Esophagus muscularis mucosa (tissue), 4 donors: Measurements from ENCODE around the gene SLC4A5. TPM values are rescaled to one million over a fixed set of nuclear protein-coding genes. Genes with fewer than 3 reads are reported as not detected.
A peak's percentile ranks its signal among the peaks of the same experiment; 100 is the strongest.

ENCODE experiments used
- DNase-seq: peaks from one replicate; pipeline ENCODE4 v3.0.0-alpha.2; 2017; ENCODE audit errors: extremely low spot score
- H3K27ac ChIP-seq, 4 donors: fragments of 200-600 bp; sonication (generic); replicated peaks in 1 of 4; 1 replicate in 3 of 4; 2 replicates in 1 of 4; pipeline ENCODE4 v1.5.1; 2016 to 2019; ENCODE audit warnings: mild to moderate bottlenecking in 1 of 4
- H3K27me3 ChIP-seq, 4 donors: fragments of 200-600 bp; sonication (generic); one replicate each; pipeline versions ENCODE4 v1.5.1 to v1.6.0; 2016 to 2019
- H3K36me3 ChIP-seq, 4 donors: fragments of 200-600 bp; sonication (generic); one replicate each; pipeline ENCODE4 v1.5.1; 2016 to 2019
- H3K4me1 ChIP-seq, 4 donors: fragments of 200-600 bp; sonication (generic); one replicate each; pipeline ENCODE4 v1.5.1; 2016 to 2019
- H3K4me3 ChIP-seq, 4 donors: fragments of 200-600 bp; sonication (generic); 1 replicate in 2 of 4; 2 replicates in 2 of 4; pipeline ENCODE4 v1.5.1; 2016 to 2019; ENCODE audit warnings: mild to moderate bottlenecking in 4 of 4, moderate library complexity in 1 of 4
- H3K9me3 ChIP-seq, 4 donors: fragments of 200-600 bp; sonication (generic); 1 replicate in 3 of 4; 2 replicates in 1 of 4; pipeline ENCODE4 v1.5.1; 2016 to 2019
- EP300 ChIP-seq: sonication (generic); formaldehyde crosslinking; IDR thresholded peaks from one replicate; pipeline ENCODE4 v1.6.1; 2017; ENCODE audit warnings: antibody characterized with exemption
- POLR2A ChIP-seq: fragments of 450-650 bp; IDR thresholded peaks from one replicate; pipeline ENCODE4 v1.6.1; 2017; ENCODE audit warnings: antibody characterized with exemption, moderate library complexity, mild to moderate bottlenecking, low read depth
- POLR2AphosphoS5 ChIP-seq, 2 donors: sonication (generic); formaldehyde crosslinking; IDR thresholded peaks; one replicate each; pipeline ENCODE4 v1.6.1; 2017; ENCODE audit warnings: antibody characterized with exemption in 2 of 2
- WGBS: methylation state at CpG from one replicate; pipeline ENCODE4 v1.1.5; 2018; 5-methylcytosine and 5-hydroxymethylcytosine counted together
- intact Hi-C: fragments of 100-400 bp; cut with DNase I; formaldehyde crosslinking; loops from one replicate; pipeline ENCODE4 v1.15.1; 2023
- total RNA-seq, 4 donors: library from RNA; depleted of rRNA; stranded (reverse); fragments of >200 nt; gene quantifications; one replicate each; pipeline versions ENCODE4 v1.1.0 to v1.2.1, GENCODE V29; 2016
- TF ChIP-seq, protein P1 (sequence below), 3 experiments: fragments of 200-600 bp in 2 of 3; fragments of 450-650 bp in 1 of 3; sonication (generic) in 2 of 3; IDR thresholded peaks; one replicate each; pipeline ENCODE4 v1.5.1; 2017 to 2019; ENCODE audit warnings: antibody characterized with exemption in 3 of 3, mild to moderate bottlenecking in 2 of 3, moderate library complexity in 1 of 3

SLC4A5 gene
- total RNA-seq, 4 donors from 2014 or later = 0.50 to 1.8 (median 1.4) TPM

DNA sequence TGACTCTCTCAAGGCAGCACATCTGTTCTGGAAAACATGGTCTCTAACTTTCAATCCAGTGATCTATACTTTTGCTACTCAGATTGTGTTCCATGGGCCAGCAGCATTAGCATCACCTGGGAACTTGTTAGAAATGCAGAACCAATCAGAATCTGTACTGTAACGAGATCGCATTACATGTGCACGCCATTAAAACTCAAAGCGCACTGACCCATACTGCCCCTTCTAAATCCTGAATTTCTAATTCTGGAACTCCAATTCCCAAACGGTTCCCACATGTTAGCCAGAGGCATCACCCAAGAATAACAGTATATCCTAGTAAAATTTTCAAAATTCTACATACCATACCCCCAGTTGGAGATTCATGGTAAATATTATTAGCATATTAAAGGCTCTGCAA is 47.4 kb upstream of the SLC4A5 start:
- H3K27ac ChIP-seq = peak overlapping the region in 1 of 4 donors; percentile 88
- peak overlapping the region; percentile 70 to 94 (median 84) for H3K4me3 ChIP-seq
- no peak for DNase-seq
- 64% methylated on average over 5 of the region's 5 CpGs for WGBS
- peaks cover 47 to 57% (median 53%) of the 10 kb centered on the region in 4 donors for H3K4me1 ChIP-seq
- H3K27me3 ChIP-seq = no peaks in the 10 kb centered on the region
- no peak for TF ChIP-seq EP300
- TF ChIP-seq POLR2AphosphoS5 (IDR thresholded peaks at IDR 0.05) = no peak
- TF ChIP-seq POLR2A = no peak
- TF ChIP-seq, protein P1, sequence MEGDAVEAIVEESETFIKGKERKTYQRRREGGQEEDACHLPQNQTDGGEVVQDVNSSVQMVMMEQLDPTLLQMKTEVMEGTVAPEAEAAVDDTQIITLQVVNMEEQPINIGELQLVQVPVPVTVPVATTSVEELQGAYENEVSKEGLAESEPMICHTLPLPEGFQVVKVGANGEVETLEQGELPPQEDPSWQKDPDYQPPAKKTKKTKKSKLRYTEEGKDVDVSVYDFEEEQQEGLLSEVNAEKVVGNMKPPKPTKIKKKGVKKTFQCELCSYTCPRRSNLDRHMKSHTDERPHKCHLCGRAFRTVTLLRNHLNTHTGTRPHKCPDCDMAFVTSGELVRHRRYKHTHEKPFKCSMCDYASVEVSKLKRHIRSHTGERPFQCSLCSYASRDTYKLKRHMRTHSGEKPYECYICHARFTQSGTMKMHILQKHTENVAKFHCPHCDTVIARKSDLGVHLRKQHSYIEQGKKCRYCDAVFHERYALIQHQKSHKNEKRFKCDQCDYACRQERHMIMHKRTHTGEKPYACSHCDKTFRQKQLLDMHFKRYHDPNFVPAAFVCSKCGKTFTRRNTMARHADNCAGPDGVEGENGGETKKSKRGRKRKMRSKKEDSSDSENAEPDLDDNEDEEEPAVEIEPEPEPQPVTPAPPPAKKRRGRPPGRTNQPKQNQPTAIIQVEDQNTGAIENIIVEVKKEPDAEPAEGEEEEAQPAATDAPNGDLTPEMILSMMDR (IDR thresholded peaks at IDR 0.05) = no peak
- intact Hi-C loops = loop anchor here (10.0 kb wide), 2 partner anchors 56 to 136 kb away; no protein-coding TSS in a partner anchor
- no peaks in the 10 kb centered on the region for H3K9me3 ChIP-seq
- H3K36me3 ChIP-seq = no peaks in the 10 kb centered on the region

DNA sequence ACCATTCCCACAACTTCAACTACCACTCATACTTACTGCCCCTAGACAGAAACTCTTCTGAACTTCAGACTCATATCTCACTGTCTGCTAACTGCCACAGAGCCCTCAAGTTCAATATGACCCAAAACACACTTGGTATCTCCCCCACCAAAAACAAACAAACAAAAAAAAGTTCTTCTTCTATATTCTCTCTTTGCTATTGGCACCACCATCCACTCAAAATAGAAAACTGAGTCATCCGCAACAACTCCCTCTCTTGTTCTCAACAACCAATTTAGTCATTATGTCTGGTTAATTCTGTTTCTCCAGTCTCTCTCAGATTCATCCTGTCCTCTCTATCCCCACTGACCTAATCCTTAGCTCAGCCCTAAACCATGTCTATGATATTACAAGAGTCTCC is 44.1 kb upstream of the SLC4A5 start:
- WGBS = 70% methylated on average over 1 of the region's 1 CpG
- DNase-seq = no peak
- Histone ChIP-seq H3K27ac (peak overlapping the region in 2 of 4 donors; percentile 21 to 22), H3K4me3 (no peak overlapping the region), H3K27me3 (no peaks in the 10 kb centered on the region), H3K4me1 (peaks cover 75 to 87% (median 82%) of the 10 kb centered on the region in 4 donors), H3K9me3 (no peaks in the 10 kb centered on the region), H3K36me3 (peaks cover 0 to 4% (median 0%) of the 10 kb centered on the region in 4 donors)
- intact Hi-C loops = no loop called here
- TF ChIP-seq POLR2A = no peak
- TF ChIP-seq, protein P1 (IDR thresholded peaks at IDR 0.05) = no peak
- no peak for TF ChIP-seq EP300
- TF ChIP-seq POLR2AphosphoS5 (IDR thresholded peaks at IDR 0.05) = no peak

DNA sequence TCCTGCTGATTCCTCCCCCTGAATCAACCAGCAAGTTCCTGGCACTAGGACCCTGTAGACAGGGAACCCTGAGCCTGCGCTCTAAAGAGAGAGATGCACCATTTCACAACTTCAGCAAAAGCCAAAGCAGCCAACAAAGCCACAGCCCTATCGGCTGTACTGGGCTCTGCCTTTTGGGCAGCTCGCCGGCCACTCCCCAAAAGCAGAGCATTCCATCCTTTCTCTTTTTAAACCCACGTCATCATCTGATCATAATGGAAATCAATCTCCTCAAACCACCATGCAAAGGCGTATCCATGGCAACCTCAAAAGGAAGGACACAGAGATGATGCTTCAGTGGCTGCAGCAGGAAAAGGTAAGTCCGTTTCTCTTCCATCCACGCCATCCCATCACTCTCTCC is 42.2 kb upstream of the SLC4A5 start:
- no peak for DNase-seq
- H3K4me3 ChIP-seq = no peak overlapping the region
- H3K27ac ChIP-seq = peak overlapping the region in 2 of 4 donors; percentile 76 to 79
- H3K9me3 ChIP-seq = no peaks in the 10 kb centered on the region
- peaks cover 0 to 4% (median 0%) of the 10 kb centered on the region in 4 donors for H3K36me3 ChIP-seq
- intact Hi-C loops = no loop called here
- no peak for TF ChIP-seq POLR2AphosphoS5 (IDR thresholded peaks at IDR 0.05)
- WGBS = 82% methylated on average over 7 of the region's 8 CpGs
- H3K27me3 ChIP-seq = no peaks in the 10 kb centered on the region
- peaks cover 85 to 96% (median 91%) of the 10 kb centered on the region in 4 donors for H3K4me1 ChIP-seq

DNA sequence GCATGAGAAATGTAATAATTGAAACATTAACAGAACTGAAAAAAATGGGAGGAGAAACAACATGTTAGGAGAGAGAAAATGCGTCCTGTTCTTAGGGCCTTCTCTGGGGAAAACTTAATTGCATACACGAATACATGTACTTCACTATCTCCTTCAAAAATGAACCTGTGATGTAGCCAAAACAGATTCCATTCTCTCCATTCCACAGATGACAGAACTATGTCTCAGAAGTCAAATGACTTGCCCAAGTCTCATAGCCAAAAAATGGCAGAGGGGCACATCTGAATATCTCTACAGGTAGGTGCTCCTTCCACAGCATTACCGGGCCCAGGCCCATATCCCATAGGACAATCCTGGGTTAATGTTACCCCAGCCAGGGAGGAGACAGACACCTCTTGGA is 40.8 kb upstream of the SLC4A5 start:
- Histone ChIP-seq H3K4me1 (peaks cover 85 to 96% (median 91%) of the 10 kb centered on the region in 4 donors), H3K27ac (peak overlapping the region; percentile 67 to 79 (median 73)), H3K4me3 (no peak overlapping the region), H3K27me3 (no peaks in the 10 kb centered on the region), H3K9me3 (no peaks in the 10 kb centered on the region), H3K36me3 (peaks cover 0 to 4% (median 0%) of the 10 kb centered on the region in 4 donors)
- 51% methylated on average over 3 of the region's 3 CpGs for WGBS
- TF ChIP-seq POLR2AphosphoS5 (IDR thresholded peaks at IDR 0.05) = peak in 1 of 2 donors; percentile 10
- no peak for TF ChIP-seq POLR2A
- intact Hi-C loops = no loop called here
- DNase-seq = no peak

DNA sequence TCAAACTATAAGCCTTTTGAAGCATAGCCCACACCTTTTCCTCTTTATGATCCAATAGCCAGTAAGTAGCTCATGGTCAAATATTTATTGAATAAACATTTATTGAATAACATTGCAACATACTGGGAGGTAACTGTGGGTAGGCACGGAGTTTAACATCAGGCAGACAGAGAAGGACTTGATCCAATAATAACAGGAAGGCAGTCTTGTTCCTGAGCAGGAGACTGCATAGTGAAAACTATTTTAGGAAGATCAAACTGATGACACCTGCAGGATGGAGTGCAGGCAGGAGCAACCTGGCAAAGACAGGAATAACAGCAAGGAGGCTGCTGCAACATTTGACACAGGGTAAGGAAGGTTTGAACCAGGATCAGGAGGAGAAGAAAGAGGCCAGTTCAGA is 40.0 kb upstream of the SLC4A5 start:
- TF ChIP-seq POLR2AphosphoS5 (IDR thresholded peaks at IDR 0.05) (peak; percentile 34 to 51), POLR2A (no peak)
- H3K4me1 ChIP-seq = peaks cover 83 to 92% (median 90%) of the 10 kb centered on the region in 4 donors

DNA sequence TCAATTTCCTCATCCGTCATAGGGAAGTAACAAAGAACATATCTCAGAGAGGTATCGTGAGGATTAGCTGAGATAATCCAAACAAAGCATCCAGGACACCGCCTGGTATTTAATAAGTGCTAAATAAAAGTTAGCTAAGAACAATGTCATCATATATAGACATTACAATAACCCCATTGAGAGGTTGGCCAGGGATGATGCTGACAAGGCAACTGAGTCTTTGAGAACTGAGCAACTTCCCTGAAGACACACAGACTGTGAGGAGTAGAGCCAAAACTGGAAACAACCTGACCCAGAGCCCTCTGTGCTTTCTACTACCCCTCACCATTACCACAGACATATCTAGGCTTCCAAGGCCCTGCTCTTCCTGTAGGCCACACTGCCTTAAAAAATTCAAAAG is 38.5 kb upstream of the SLC4A5 start:
- Histone ChIP-seq H3K36me3 (peaks cover 11 to 18% (median 12%) of the 10 kb centered on the region in 4 donors), H3K9me3 (no peaks in the 10 kb centered on the region), H3K27me3 (no peaks in the 10 kb centered on the region), H3K27ac (no peak overlapping the region), H3K4me3 (no peak overlapping the region), H3K4me1 (peaks cover 69 to 79% (median 76%) of the 10 kb centered on the region in 4 donors)
- intact Hi-C loops = no loop called here
- TF ChIP-seq, protein P1 (IDR thresholded peaks at IDR 0.05) = no peak
- TF ChIP-seq POLR2AphosphoS5 (IDR thresholded peaks at IDR 0.05) = no peak
- TF ChIP-seq POLR2A = no peak
- no peak for TF ChIP-seq EP300
- 79% methylated on average over 3 of the region's 3 CpGs for WGBS
- DNase-seq = no peak

More for the DNA sequence above, 40.0 kb upstream of the SLC4A5 start:
- Histone ChIP-seq H3K4me3 (no peak overlapping the region), H3K27me3 (no peaks in the 10 kb centered on the region), H3K27ac (peak overlapping the region; percentile 67 to 79 (median 73)), H3K36me3 (peaks cover 0 to 4% (median 0%) of the 10 kb centered on the region in 4 donors), H3K9me3 (no peaks in the 10 kb centered on the region)
- 8% methylated on average over 1 of the region's 1 CpG for WGBS
- no peak for DNase-seq
- intact Hi-C loops = no loop called here
